Fibroblast of the aortic adventitia (primary cell): ENCODE results near the gene RAE1. TPM values are rescaled to one million over a fixed set of nuclear protein-coding genes. Genes with fewer than 3 reads are reported as not detected.

ENCODE experiments used
- DNase-seq: peaks from one replicate; pipeline ENCODE4 v3.0.0-alpha.2; 2010; ENCODE audit warnings: low read depth
- H3K4me3 ChIP-seq: 2 replicates; pipeline ENCODE4 v1.5.1; 2011; ENCODE audit warnings: low read depth, mild to moderate bottlenecking, control low read depth, low read length, moderate library complexity
- CTCF ChIP-seq: IDR thresholded peaks from 2 replicates; pipeline ENCODE4 v1.5.1; 2011; ENCODE audit warnings: mild to moderate bottlenecking, low read length, control low read depth, inconsistent platforms; ENCODE audit not compliant: insufficient read depth
- total RNA-seq: library from RNA; depleted of rRNA; stranded (reverse); fragments of >200 nt; gene quantifications from 2 replicates; pipeline ENCODE4 v1.2.3, GENCODE V29; 2012; ENCODE audit warnings: low replicate concordance

The RAE1 gene
- total RNA-seq, 1 donor: 24.8 TPM

- no peak for TF ChIP-seq CTCF
- no peak for DNase-seq
These were observed 21.1 kb downstream of the RAE1 start for GRCh38 chr20:57372157-57372556.

DNA sequence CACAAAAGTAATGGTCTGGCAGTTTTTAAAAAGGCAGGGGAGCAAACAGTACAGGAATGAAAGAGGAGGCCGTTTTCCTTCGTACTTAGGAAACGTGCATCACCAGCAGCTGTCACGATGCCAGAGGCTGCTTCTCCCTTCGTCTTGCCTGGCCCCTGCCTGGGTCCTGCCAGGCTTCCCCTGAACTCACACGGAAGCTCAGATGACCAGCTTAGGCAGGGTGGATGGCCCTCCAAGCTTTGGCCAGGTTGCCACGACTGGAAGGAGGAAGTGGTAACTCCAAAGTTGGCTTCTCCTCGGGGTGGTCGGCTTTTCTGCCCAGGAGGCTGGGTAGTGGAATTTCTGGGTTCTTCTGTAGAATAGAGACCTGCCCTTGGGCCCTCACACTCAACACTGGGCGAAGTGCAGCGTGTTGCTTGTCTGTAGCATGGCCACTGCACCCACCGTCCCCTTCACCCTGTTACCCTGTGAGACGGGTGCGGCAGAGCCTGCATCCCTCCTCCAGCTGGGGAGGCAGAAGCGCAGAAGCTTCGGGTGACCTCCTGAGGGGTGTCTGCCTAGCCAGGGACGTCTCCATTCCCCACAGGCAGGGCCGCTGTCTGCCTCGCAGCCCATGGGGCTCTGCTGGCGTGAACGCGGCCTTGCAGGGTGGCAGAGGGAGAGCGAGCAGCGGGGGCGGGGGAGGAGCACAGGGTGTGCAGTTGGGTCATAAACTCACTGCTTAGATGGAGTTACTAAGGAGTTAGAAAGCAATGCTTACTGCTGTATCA is 21.7 kb downstream of the RAE1 start:
- H3K4me3 ChIP-seq: no peak overlapping the region
- TF ChIP-seq CTCF: no peak
- DNase-seq: no peak

More at GRCh38 chr20:57372157-57372556, 21.1 kb downstream of the RAE1 start:
- no peak overlapping the region for H3K4me3 ChIP-seq

DNA sequence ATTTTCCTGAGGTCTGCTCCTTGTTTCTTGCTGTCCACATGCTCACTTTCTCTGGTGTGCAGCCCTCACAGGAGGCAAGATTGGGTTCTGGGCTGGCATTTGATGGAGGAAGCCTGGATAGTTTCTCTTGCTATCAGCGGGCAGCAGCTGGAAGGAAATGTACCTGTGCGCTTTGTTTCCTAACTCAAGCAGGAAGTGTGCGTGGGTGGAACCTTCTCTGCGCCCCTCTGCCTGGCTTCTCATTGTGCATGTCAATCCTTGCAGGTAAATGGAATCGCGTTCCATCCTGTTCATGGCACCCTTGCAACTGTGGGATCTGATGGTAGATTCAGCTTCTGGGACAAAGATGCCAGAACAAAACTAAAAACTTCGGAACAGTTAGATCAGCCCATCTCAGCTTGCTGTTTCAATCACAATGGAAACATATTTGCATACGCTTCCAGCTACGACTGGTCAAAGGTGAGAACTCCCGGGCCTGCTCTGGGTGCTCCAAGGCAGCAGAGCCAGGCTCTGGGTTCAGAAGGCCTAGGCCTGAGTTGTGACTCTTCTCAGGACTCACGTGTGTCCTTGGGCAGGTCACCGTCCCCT is 23.4 kb downstream of the RAE1 start:
- TF ChIP-seq CTCF: no peak
- no peak overlapping the region for H3K4me3 ChIP-seq
- DNase-seq: no peak

- TF ChIP-seq CTCF: no peak
- no peak overlapping the region for H3K4me3 ChIP-seq
- DNase-seq: no peak
These were observed 24.0 kb downstream of the RAE1 start for GRCh38 chr20:57374931-57375651.

- no peak for DNase-seq
- H3K4me3 ChIP-seq: no peak overlapping the region
- TF ChIP-seq CTCF: no peak
These were observed 24.7 kb downstream of the RAE1 start for GRCh38 chr20:57375652-57376230.

GRCh38 chr20:57377350-57377749 is 26.3 kb downstream of the RAE1 start:
- TF ChIP-seq CTCF: no peak
- no peak for DNase-seq
- no peak overlapping the region for H3K4me3 ChIP-seq
